ENCODE measurements around the gene PTPN9. TPM values are rescaled to one million over a fixed set of nuclear protein-coding genes. Genes with fewer than 3 reads are reported as not detected.

PTPN9 gene
- total RNA-seq, 1 experiment from 2014 or later = 42.2 TPM

DNA sequence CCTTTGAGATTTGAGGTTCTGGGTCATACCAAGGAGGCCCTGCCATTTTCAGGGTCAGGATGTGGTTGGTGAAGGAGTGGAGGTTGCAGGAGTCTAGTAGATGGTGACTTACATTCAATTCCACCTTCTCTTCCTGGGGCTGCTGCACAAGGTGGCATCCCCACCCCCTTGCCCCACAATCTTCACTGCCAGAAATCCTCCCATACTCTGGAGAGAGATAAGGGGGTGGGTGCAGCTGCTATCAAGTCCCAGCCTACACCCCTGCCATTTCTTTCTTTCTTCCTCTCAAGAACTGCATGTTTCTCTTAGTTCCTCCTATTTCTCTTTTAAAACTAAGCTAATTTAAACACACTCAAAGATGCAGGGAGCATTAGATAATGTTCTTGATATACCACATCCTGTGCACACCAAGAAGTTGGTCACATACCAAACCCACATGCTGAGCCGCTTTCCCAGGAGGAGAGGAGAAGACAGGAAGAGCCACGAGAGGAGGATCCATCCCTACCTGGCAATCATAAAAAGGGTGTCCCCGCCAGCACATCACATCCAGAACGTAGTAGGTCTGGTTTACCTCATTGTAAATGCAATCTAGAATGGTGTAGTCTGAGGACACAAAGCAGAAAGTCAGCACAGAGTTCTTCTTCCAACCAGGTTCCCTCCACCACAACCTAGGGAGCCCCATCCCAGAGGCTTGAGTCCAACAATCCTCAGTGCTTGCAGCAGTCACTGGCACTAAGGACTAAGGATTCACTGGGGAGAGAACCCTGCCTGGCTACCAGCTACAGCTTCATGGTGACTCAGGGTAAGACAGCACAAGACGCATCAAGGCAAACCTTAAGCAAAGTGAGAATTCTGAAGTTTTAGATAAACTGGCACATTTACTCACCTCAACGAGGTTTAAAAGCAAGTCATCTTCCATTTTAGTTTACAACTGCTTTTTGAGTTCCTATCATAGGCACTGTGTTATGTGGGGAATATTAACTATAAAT, 27.9 kb upstream of the PTPN9 start:
- Histone ChIP-seq H2BK12ac (ENCODE audit: insufficient read length, low read depth, low read length) (no peak overlapping the region), H4K5ac (ENCODE audit: insufficient read length, low read depth, low read length) (no peak overlapping the region), H3K9ac (ENCODE audit: extremely low read depth, insufficient read length, low read length) (no peak overlapping the region), H2BK5ac (ENCODE audit: insufficient read length, low read length) (no peak overlapping the region), H3K14ac (ENCODE audit: insufficient read depth, low read length) (no peak overlapping the region), H3K79me2 (ENCODE audit: insufficient read depth, low read length) (no peaks in the 10 kb centered on the region), H2AFZ (ENCODE audit: low read length) (no peak overlapping the region), H3K27ac (ENCODE audit: insufficient read length, low read depth, low read length) (no peak overlapping the region), H3K23ac (ENCODE audit: insufficient read length, low read depth, low read length) (no peak overlapping the region), H4K8ac (replicated peaks; ENCODE audit: insufficient read length, low read depth, low read length) (no peak overlapping the region), H4K20me1 (ENCODE audit: control insufficient read depth, insufficient read depth, insufficient read length) (no peaks in the 10 kb centered on the region), H3K79me1 (ENCODE audit: insufficient read depth, low read depth, low read length, poor library complexity, severe bottlenecking) (no peaks in the 10 kb centered on the region), H3K18ac (ENCODE audit: insufficient read length, low read depth, low read length) (no peak overlapping the region), H2BK120ac (ENCODE audit: low read depth, low read length, poor library complexity, severe bottlenecking) (no peak overlapping the region), H3K27me3 (ENCODE audit: insufficient read depth, low read length) (no peaks in the 10 kb centered on the region), H3T11ph (ENCODE audit: low read length) (no peak overlapping the region), H4K91ac (ENCODE audit: insufficient read length, low read depth, low read length) (no peak overlapping the region), H2BK15ac (ENCODE audit: low read depth, low read length) (no peak overlapping the region), H2BK20ac (ENCODE audit: low read depth, low read length, poor library complexity, severe bottlenecking) (no peak overlapping the region), H3K56ac (ENCODE audit: insufficient read length, low read depth, low read length) (no peak overlapping the region), H3K23me2 (ENCODE audit: insufficient read length, low read depth, low read length, poor library complexity, severe bottlenecking) (no peaks in the 10 kb centered on the region), H3K4me1 (ENCODE audit: insufficient read depth, low read length) (no peaks in the 10 kb centered on the region), H2AK5ac (ENCODE audit: insufficient read length, low read length) (no peak overlapping the region), H3K4me2 (ENCODE audit: insufficient read depth, insufficient read length, low read length) (no peak overlapping the region), H3K9me3 (ENCODE audit: control insufficient read depth, low read depth, low read length) (no peaks in the 10 kb centered on the region), H3K4ac (ENCODE audit: low read depth, low read length) (no peak overlapping the region)
- peaks cover 28 to 64% (median 47%) of the 10 kb centered on the region in 3 experiments for H3K36me3 Mint-ChIP-seq (ENCODE audit: insufficient read depth in 1 of 3, low read depth in 3 of 3)
- no CpG with 5 or more reads among the region's 6 CpGs for WGBS (ENCODE audit: extremely low coverage, insufficient read length, low lambda C conversion rate)
- H3K27me3 Mint-ChIP-seq (ENCODE audit: low read depth) = no peaks in the 10 kb centered on the region
- no peaks in the 10 kb centered on the region for H3K4me1 Mint-ChIP-seq
- H3K27ac Mint-ChIP-seq = no peak overlapping the region
- no peaks in the 10 kb centered on the region for H3K9me3 Mint-ChIP-seq
- DNase-seq = no peak
- TF ChIP-seq, protein P1, sequence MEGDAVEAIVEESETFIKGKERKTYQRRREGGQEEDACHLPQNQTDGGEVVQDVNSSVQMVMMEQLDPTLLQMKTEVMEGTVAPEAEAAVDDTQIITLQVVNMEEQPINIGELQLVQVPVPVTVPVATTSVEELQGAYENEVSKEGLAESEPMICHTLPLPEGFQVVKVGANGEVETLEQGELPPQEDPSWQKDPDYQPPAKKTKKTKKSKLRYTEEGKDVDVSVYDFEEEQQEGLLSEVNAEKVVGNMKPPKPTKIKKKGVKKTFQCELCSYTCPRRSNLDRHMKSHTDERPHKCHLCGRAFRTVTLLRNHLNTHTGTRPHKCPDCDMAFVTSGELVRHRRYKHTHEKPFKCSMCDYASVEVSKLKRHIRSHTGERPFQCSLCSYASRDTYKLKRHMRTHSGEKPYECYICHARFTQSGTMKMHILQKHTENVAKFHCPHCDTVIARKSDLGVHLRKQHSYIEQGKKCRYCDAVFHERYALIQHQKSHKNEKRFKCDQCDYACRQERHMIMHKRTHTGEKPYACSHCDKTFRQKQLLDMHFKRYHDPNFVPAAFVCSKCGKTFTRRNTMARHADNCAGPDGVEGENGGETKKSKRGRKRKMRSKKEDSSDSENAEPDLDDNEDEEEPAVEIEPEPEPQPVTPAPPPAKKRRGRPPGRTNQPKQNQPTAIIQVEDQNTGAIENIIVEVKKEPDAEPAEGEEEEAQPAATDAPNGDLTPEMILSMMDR (conservative IDR thresholded peaks at IDR 0.05) = no peak
- no peak overlapping the region for H3K4me3 Mint-ChIP-seq

Data from H9 (cell line).